ENCODE results near the gene RTEL1. TPM values are rescaled to one million over a fixed set of nuclear protein-coding genes. Genes with fewer than 3 reads are reported as not detected.
"Not testable (repeated sequence)": the region's sequence is repeated elsewhere in the genome, so short reads cannot be mapped to it uniquely, and the experiment has no call there.

RTEL1 gene
- total RNA-seq, 4 donors from 2014 or later = 8.5 to 38.3 (median 12.7) TPM

- WGBS, 2 donors = 100% methylated on average over 2 of the region's 2 CpGs
- intact Hi-C loops (cut with DNase I; ENCODE audit: low total_unique reads) = no loop called here
- no peak for TF ChIP-seq CTCF (IDR thresholded peaks at IDR 0.05)
- no peak for TF ChIP-seq POLR2A (IDR thresholded peaks at IDR 0.05)
- no peak for DNase-seq (ENCODE audit: low spot score in 2 of 2)
- no peak overlapping the region for H3K4me3 ChIP-seq (ENCODE audit: low read depth, poor library complexity, severe bottlenecking)
Measured at GRCh38 chr20:63718996-63719395, 60.9 kb downstream of the RTEL1 start.

- intact Hi-C loops (cut with DNase I; ENCODE audit: low total_unique reads); H3K4me3 ChIP-seq (ENCODE audit: low read depth, poor library complexity, severe bottlenecking); DNase-seq (ENCODE audit: low spot score in 2 of 2): not testable (repeated sequence)
- WGBS, 2 donors = 73 to 91% methylated on average over 2 of the region's 2 CpGs
Measured at GRCh38 chr20:63722967-63723622, 65.0 kb downstream of the RTEL1 start.

GRCh38 chr20:63730189-63730733 is 72.1 kb downstream of the RTEL1 start:
- H3K4me3 ChIP-seq (ENCODE audit: low read depth, poor library complexity, severe bottlenecking); intact Hi-C loops (cut with DNase I; ENCODE audit: low total_unique reads): not testable (repeated sequence)
- peak in 1 of 2 donors; percentile 68 for DNase-seq (ENCODE audit: low spot score in 2 of 2)
- WGBS, 2 donors = 93 to 95% methylated on average over 18 of the region's 18 CpGs

GRCh38 chr20:63731410-63731809 is 73.3 kb downstream of the RTEL1 start:
- TF ChIP-seq CTCF (IDR thresholded peaks at IDR 0.05) = no peak
- TF ChIP-seq POLR2A (IDR thresholded peaks at IDR 0.05) = no peak
- 77 to 80% methylated on average over 5 of the region's 5 CpGs for WGBS, 2 donors
- intact Hi-C loops (cut with DNase I; ENCODE audit: low total_unique reads) = no loop called here
- no peak overlapping the region for H3K4me3 ChIP-seq (ENCODE audit: low read depth, poor library complexity, severe bottlenecking)
- DNase-seq (ENCODE audit: low spot score in 2 of 2) = no peak

- WGBS, 2 donors = 88% methylated on average over 38 of the region's 38 CpGs
- no peak overlapping the region for H3K4me3 ChIP-seq (ENCODE audit: low read depth, poor library complexity, severe bottlenecking)
- TF ChIP-seq POLR2A (IDR thresholded peaks at IDR 0.05) (no peak), CTCF (IDR thresholded peaks at IDR 0.05) (peak in 1 of 3 donors; percentile 48)
- DNase-seq (ENCODE audit: low spot score in 2 of 2) = no peak
- intact Hi-C loops (cut with DNase I; ENCODE audit: low total_unique reads) = no loop called here
Measured at GRCh38 chr20:63732118-63733095, 74.3 kb downstream of the RTEL1 start.

GRCh38 chr20:63733117-63733516 is 75.0 kb downstream of the RTEL1 start:
- H3K4me3 ChIP-seq (ENCODE audit: low read depth, poor library complexity, severe bottlenecking) = no peak overlapping the region
- intact Hi-C loops (cut with DNase I; ENCODE audit: low total_unique reads) = no loop called here
- 91 to 92% methylated on average over 9 to 10 of the region's 13 CpGs for WGBS, 2 donors
- DNase-seq (ENCODE audit: low spot score in 2 of 2) = no peak
- TF ChIP-seq CTCF (IDR thresholded peaks at IDR 0.05) (no peak), POLR2A (IDR thresholded peaks at IDR 0.05) (no peak)

Measured in lower leg skin (tissue), 4 donors.